Measurements from ENCODE around the gene CA11.
"Not testable (repeated sequence)": the region's sequence is repeated elsewhere in the genome, so short reads cannot be mapped to it uniquely, and the experiment has no call there.

The CA11 gene

DNA sequence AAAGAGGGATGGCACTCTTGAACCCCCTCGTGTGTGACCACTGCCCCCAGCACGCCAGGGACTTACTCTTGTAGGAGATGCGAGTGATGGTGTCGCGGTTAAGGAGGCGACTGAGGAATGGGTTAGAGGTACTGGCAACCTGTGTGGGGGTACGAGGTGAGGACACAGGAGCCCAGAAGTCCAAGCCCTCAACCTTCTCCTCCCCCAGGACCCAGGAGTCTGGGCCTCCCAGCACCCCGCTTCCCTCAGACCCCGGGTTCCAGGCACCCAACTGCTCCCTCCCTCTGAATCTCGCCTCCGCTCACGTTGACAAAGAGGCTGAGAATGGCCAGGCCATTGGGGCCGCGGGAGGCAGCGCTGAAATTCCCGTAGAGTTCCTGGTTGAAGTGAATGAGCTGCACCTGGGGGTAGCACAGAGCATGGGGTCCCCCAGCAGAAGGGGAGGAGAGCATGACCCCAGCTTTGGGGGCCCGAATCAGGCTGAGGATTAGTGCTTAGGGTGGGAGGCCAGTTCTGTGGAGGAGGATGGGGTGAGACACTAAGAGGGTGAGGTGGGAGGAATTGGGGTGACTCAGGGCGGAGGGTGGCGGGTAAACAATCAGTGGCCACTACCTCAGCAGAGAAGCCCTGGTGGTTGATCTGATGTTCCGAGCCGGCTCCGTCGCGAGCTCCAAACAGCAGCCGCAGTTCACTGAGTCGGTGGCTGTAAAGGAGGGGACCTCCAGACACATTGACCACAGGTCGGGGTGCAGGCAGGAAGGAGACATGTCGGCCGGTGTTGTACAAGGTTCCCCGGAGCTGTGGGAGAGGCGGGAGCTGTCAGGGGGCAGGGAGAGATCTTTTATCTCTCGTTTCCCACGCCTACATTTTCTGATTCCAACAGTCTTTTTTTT lies 6.3 kb downstream of the CA11 start:
- DNase-seq, result no peak

DNA sequence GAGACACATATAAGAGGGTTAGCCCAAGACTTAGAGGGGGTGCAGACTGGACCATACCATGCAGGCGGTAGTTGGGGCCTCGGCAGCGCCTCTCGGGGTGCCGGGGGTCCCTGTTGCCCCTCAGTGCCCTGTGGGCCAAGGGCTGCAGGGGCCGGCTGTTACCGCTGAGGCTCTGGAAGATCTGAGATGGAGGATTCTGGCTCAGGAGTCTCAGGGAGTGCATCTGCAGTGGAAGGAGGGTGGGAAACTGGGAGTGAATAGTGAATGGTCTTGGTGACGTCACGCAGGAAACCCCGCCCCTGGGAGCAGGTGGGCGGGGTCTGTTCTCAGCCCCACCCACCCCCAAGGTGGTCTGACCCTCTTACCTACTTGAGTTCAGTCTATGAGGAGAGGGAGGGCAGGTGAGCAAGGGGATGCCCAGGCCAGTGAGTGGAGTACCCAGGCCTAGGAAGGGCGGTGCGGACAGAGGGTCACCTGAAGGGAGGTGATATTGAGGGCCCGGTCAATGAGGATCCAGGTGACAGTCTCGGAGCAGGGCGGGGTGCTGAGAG lies 7.1 kb downstream of the CA11 start:
- DNase-seq, result no peak

DNA sequence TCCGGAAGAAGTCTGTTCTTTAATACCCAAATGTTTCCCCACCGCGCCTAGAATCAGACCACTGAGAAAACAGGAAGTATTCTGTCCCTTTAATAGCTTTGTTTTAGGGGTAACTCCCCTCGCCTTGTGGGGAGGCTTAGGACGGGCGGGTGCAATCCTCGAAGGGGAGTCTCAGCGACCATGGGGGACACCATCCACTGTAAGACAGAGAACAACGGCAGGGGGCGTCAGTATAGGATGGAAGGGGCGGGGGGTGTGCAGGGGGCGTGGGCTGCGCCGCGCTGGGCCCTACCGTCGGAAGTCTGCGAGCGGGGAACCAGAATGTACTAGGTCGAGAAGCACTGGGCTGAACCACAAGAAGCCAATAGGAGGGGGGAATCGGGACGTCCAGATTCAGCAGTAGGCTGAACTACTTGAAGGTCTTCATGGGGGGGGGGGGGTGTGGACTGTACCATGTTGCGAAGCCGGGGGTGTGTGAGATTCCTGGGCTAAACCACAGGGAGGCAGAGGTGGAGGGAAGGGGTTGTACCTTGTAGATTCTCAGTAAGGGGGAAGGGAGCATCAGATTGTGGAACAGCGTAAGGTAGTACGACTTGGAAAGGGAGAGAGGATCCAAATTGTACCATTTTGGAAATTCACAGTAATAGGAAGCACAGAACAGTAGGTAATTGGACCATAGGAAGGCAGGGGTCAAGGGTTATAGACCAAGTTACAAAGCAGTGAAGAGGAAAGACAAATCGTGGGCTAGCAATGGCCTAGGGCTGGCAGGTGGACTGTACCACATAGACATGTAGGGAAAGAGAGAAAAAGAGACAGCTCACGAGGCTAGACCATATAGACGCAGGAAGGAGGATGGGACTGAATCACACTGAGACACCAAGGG lies 7.8 kb downstream of the CA11 start:
- peak; percentile 54 for DNase-seq

DNA sequence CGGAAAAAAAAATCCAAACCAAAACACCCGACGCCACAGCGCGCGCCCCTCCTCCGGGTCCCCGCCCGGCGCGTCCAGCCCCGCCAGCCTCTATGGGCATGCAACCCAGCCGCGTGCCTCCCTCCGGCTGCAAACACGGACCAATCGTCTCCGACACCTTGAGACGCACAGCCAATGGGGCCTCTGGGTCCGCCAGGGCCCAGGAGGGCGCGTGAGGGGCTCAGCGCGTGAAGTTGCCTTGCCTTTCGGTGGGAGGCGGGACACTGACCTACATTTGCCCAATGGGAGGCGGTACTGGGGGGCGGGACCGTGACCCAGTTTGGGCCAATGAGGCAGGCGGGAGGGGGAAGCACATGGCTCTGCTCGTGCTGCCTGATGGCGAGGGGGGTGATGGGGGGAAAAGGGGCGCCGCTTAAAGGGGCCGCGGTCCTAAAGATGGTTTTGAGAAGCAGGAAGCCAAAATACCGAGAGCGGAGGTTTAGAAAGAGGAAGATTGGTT lies 8.5 kb downstream of the CA11 start:
- peak; percentile 93 for DNase-seq

DNA sequence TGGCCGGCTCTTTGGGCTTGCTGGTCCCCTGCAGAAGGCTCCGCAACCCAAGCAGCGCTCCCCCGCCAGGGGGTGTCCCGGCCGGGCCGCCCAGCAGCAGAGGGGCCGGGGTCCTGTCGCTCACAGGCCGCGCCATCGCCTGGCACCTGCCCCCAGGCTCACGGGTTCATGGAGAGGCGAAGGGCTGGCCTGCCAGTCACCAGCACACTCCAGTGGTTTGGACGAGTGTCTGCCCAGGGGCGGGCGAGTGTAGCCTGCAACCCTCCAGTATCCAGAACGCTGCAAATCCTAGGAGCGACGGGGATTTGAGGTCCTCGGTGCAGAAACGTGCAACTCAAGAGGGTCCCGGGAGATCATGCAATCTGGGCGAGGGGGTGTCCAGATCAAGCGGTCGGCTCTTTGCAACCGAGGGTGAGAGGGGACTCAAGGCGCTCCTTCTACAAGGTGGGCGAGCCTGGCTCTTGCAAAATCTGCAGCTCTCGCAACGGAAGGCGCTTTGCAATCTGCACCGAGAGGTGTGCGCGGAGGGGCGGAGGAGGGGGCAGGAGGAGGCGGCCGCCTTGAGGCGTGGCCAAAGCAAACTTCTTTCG lies 9.0 kb downstream of the CA11 start, which contains the start of gene DBP:
Gene DBP (minus strand): TSS at position 521 of the 590 bp plus-strand sequence. CDS start 385 bp downstream, at position 136.
- no peak for DNase-seq

DNA sequence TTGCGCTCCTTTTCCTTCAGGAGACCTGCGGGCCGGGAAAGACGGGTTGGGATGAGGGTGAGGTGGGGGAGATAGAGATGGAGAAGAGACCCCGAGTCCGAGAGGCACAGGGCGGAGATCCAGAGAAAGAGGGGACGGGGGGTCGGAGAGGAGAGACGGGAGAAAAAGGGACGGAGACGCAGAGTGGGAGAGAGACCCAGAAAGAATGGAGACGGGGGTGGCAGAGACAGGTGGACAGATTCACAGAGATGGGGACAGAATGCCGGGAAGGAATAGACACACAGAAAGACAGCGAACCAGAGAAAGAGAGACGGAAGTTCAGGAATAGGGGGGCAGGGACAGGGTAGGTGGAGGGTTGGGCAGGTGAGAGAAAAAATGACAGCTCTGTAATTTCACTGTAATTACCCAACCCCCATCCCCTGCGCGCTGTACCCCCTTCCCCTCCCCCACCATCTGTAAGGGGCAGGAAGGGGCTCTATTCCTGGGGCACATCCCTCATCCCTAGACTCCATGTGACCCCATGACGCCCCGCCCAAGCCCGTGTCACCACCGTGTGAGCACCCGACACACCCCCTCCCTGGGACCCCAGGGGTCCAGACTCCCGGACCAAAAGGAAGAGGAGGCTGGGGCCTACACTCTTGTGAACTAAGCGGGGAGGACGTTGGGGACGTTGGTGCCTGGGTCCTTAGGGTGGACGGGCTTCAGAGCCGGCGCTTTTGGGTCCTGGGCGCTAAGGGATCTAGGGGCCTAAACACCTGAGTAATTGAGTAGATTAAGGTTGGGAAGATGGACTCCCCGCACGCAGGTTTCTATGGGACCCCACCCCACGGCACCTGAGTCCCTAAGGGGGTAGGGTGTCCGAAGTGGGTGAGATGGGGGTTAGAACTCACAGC lies 9.8 kb downstream of the CA11 start:
- no peak for DNase-seq

DNA sequence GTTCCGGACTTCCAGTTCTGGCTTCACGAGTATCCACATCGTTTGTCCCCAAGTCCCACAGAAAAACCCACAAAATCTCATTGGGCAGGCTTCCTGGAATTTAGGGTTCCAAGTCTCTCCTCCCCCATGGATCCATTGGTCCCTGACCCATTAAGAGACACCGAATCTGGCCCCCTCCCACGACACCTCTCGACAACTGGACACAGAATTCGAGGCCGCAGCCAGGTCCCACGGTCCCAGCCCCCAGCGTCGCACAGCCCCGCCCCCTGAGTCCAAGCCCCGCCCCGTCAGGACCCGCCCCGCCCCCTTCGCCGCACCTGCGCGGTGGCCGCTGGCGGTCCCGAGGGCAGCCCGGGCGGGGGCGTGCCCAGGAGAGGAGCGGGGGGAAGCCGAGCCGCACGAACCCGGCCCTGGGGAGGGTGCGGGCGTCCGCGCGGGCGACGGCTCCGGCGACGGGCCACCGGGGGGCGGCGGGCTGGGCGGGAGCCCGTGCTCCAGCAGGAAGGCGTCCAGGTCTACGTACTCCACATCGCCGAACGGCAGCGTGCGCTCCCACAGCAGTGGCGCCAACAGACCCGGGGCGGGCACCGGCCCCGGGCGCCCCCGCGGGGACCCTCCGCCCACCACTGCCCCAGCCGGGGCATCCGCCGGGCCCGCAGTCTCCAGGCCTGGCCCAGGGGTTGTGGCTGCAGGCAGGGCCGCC lies 10.6 kb downstream of the CA11 start:
- DNase-seq, result no peak

DNA sequence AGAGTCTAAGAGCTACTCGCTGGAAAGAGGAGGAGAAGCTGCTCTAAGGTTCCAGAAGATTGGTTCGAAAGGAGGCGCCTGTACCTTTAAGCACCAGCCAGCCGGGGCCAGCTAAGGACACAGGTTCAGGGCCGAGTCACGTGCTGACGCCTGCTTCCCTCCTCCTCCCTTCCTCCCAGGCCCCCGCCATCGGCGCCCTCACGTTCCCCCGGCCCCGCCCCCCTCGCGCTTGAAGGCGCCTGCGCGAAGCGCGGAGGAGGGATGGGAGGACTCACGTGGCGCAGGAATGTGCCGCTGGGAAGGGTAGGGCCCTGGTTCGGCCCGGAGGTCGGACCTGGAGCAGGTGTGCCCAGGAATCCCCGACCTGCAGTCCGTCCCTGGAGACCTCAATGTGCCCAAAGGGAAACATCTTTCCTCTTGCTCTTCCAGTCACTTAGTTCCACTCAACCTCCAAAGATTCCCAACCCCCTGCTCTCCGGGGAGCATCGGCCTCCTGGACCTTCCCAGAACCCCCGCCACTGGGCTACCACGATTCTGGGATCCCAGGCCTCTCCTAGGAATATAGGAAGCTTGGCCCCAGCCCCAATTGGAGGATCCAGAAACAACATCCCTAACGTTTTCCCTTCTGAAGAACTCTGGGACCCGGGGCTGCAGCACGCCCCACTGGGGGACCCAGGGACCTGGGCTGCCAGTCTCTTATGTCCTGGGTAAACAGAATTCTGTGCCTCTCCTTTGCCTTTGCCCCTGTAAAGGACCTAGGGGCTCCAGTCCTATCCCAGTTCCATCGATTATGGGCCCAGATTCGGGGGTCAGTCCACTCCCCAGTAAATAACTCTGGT lies 11.3 kb downstream of the CA11 start:
- DNase-seq, result peak; percentile 83

DNA sequence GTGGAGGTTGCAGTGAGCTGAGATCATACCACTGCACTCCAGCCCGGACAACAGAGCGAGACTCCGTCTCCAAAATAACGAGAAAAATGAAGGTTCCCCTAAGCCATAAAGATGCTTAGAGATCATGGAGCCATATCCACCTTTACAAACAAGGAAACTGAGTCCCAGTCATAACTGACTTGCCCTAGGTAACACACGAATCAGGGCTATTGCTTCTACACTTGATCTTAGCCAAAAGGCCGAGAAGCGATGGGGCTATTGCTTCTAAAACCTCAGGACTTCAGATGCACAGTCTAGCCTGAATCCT lies 12.0 kb downstream of the CA11 start:
- no peak for DNase-seq

DNA sequence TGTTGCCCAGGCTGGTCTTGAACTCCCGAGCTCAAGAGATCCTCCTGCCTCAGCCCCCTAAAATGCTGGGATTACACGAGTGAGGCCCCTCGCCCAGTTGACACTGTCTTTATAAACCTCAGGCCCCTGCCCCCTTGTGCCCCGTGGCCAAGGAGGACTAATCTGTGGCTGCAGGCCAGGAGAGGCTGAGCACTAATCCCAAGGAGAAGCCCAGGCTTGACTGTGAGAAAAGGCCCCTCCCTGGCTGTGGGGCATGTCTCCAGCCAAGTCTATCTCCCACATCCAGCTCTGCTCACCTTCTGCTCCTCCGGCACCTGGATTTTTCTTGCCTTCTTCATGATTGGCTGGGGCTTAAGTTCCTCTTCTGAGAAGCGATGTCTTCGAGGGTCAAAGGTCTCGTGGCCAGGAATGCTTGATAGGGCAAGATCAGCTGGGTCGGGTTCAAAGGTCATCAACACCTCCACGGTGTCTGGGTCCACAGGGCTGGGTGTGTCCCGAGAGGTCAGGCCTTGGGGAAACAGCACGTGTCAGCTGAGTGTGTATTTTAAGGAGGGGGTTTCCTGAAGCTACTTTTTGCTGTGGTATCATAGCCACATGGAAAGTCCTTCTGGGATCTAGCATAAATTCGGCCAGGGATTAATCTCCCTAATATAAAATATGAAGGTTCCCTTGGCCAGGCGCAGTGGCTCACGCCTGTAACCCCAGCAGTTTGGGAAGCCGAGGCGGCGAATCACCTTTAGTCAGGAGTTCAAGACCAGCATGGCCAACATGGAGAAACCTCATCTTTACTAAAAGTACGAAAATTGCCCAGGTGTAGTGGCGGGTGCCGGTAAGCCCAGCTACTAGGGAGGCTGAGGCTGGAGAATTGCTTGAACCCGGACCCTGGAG lies 12.6 kb downstream of the CA11 start:
- no peak for DNase-seq

DNA sequence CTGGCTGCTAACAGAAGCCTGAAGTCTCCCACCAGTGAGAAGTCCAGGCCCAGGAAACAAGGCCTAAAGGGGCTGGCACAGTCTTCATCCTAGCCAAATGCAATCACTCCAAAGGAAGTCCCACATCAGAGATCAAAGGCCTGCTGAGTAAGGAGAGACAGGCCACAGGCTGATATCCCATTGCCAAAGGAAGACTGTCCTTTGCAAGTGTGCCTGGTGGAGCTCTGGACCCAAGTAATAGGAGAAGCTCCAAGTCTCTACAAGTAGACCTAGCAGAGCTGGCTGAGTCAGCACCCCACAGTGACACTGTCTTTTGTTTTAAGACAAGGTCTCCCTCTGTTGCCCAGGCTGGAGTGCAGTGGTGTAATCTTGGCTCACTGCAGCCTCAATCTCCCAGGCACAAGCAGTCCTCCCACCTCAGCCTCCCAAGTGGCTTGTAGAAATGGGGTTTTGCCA lies 13.3 kb downstream of the CA11 start:
- no peak for DNase-seq

DNA sequence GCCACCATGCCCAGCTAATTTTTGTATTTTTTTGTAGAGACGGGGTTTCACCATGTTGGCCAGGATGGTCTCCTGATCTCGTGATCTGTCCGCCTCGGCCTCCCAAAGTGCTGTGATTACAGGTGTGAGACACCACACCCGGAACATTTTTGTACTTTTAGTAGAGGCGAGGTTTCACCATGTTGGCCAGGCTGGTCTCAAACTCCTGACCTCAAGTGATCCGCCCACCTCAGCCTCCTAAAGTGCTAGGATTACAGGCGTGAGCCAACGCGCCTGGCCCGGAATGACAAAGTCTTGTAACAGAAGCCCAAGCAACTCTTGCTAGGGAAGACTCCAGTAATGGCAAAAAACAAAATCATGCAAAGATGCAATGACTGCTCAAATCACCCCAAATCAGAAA lies 13.7 kb downstream of the CA11 start:
- not testable (repeated sequence) for DNase-seq

DNA sequence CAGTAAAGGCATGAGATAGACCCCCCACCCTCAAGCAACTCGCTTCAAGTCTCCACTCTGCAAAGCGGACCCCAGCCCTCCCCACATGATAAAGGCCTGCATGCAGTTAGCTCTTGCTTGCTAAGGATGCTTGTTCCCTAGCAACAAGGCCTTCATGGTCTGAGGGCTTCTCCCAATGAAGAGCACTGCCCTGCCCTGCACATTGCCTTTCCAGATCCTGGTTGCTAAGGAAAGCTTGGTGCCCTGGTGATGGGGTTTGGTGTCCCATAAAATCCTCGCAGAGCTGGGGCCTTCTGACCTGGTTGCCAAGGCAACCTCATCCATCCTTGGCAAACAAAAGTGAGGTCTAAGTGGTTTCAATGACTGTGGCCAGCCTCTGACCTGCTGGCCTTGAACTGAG lies 14.8 kb downstream of the CA11 start:
- no peak for DNase-seq

DNA sequence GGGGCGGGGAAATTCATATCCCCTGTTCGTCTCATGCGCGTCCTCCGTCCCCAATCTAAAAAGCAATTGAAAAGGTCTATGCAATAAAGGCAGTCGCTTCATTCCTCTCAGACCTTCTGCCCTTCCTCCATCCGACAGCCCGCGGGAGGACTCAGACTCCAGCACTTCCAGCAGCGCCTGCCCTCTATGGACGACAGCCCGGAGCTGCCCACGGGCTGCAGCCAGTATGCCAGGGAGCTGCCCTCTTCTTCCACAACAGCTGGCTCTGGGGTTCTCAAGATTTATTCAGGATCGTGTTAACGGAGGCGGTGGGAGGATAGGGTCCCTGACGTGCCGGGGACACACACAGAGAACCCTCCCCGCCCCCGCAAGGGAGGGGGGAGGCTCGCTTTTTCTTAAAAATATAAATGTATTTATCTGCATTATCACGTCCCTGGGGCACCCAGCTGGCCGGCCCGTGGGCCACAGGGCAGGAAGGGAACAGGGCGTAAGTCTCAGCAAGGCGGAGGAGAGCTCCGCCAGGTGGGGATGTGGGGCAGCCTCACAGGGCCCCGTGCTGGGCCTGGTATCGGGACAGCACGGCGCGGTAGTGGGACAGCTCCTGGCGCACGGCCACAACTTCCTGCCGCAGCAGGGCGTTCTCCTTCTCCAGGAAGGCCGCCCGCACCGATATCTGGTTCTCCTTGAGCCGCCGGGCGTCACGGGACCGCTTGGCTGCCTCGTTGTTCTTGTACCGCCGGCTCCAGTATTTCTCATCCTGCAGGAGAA lies 15.5 kb downstream of the CA11 start:
- DNase-seq, result no peak

DNA sequence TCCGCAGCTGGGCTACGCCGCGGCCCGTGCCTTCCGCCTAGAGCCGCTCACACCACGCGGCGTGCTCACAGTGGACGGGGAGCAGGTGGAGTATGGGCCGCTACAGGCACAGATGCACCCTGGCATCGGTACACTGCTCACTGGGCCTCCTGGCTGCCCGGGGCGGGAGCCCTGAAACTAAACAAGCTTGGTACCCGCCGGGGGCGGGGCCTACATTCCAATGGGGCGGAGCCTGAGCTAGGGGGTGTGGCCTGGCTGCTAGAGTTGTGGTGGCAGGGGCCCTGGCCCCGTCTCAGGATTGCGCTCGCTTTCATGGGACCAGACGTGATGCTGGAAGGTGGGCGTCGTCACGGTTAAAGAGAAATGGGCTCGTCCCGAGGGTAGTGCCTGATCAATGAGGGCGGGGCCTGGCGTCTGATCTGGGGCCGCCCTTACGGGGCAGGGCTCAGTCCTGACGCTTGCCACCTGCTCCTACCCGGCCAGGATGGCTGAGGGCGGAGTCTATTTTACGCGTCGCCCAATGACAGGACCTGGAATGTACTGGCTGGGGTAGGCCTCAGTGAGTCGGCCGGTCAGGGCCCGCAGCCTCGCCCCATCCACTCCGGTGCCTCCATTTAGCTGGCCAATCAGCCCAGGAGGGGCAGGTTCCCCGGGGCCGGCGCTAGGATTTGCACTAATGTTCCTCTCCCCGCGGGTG lies 16.2 kb downstream of the CA11 start:
- no peak for DNase-seq

DNA sequence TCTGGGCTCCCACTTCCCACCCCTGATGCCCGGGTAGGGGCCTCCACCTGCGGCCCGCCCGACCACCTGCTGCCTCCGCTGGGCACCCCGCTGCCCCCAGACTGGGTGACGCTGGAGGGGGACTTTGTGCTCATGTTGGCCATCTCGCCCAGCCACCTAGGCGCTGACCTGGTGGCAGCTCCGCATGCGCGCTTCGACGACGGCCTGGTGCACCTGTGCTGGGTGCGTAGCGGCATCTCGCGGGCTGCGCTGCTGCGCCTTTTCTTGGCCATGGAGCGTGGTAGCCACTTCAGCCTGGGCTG lies 16.7 kb downstream of the CA11 start:
- DNase-seq, result no peak

DNA sequence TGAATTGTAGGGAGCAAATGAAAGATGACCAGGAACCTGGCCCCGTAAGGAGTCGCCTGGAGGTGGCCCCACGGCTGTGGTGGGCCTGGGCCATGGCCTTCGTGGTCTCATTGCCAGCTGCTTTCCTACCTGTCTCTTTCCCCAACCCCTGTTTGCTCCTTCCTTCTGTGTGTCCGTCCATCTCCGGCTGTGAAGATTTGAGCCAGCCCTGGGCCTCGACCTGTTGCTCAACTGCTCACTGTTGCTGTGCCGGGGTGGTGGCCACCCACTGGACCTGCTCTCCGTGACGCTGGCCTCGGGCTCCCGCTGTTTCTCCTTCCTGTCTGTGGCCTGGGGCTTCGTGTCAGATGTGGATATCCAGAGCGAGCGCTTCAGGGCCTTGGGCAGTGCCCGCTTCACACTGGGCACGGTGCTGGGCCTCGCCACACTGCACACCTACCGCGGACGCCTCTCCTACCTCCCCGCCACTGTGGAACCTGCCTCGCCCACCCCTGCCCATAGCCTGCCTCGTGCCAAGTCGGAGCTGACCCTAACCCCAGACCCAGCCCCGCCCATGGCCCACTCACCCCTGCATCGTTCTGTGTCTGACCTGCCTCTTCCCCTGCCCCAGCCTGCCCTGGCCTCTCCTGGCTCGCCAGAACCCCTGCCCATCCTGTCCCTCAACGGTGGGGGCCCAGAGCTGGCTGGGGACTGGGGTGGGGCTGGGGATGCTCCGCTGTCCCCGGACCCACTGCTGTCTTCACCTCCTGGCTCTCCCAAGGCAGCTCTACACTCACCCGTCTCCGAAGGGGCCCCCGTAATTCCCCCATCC lies 17.3 kb downstream of the CA11 start:
- no peak for DNase-seq

Measured in NCI-H2081 treated with DMSO at 0.1 percent for 48 hours (cell line).